Suppressor macrophage treated with lipopolysaccharide for 1 hour (primary cell): ENCODE measurements around the gene KLHL33.
"Not testable (repeated sequence)": the region's sequence is repeated elsewhere in the genome, so short reads cannot be mapped to it uniquely, and the experiment has no call there.

ENCODE experiments used
- DNase-seq, 3 donors: peaks; one replicate each; pipeline ENCODE4 v3.0.0-alpha.2; 2020 to 2022

Gene KLHL33

GRCh38 chr14:20446889-20447288, 10.9 kb upstream of the KLHL33 start:
- DNase-seq = no peak

- DNase-seq = not testable (repeated sequence)
Observed at GRCh38 chr14:20443650-20444049, 7.7 kb upstream of the KLHL33 start.

GRCh38 chr14:20441461-20441860, 5.5 kb upstream of the KLHL33 start:
- no peak for DNase-seq

- no peak for DNase-seq
Observed at GRCh38 chr14:20440882-20441281, 4.9 kb upstream of the KLHL33 start.

GRCh38 chr14:20440465-20440864, 4.5 kb upstream of the KLHL33 start:
- no peak for DNase-seq

GRCh38 chr14:20438664-20439063, 2.7 kb upstream of the KLHL33 start:
- no peak for DNase-seq

- no peak for DNase-seq
Observed at GRCh38 chr14:20436363-20436755, 393 bp upstream of the KLHL33 start.

- DNase-seq = no peak
Observed at GRCh38 chr14:20434701-20435581, 1.0 kb downstream of the KLHL33 start.

GRCh38 chr14:20429801-20430669, 5.9 kb downstream of the KLHL33 start:
- no peak for DNase-seq

GRCh38 chr14:20428802-20429201, 7.2 kb downstream of the KLHL33 start:
- no peak for DNase-seq

GRCh38 chr14:20428010-20428365, 8.0 kb downstream of the KLHL33 start:
- no peak for DNase-seq

- DNase-seq = peak; percentile 80 to 92 (median 88)
Observed at GRCh38 chr14:20427231-20428009, 8.5 kb downstream of the KLHL33 start.

- no peak for DNase-seq
Observed at GRCh38 chr14:20424851-20425250, 11.1 kb downstream of the KLHL33 start.

- DNase-seq = no peak
Observed at GRCh38 chr14:20422886-20423285, 13.1 kb downstream of the KLHL33 start.

- no peak for DNase-seq
Observed at GRCh38 chr14:20421267-20421666, 14.7 kb downstream of the KLHL33 start.

- peak in 1 of 3 donors; percentile 16 for DNase-seq
Observed at GRCh38 chr14:20419419-20419818, 16.5 kb downstream of the KLHL33 start.

GRCh38 chr14:20418501-20418909, 17.5 kb downstream of the KLHL33 start:
- no peak for DNase-seq

- no peak for DNase-seq
Observed at GRCh38 chr14:20417250-20418186, 18.4 kb downstream of the KLHL33 start.

GRCh38 chr14:20416223-20416622, 19.7 kb downstream of the KLHL33 start:
- no peak for DNase-seq

GRCh38 chr14:20415782-20416206, 20.2 kb downstream of the KLHL33 start:
- peak; percentile 74 to 80 (median 75) for DNase-seq

- DNase-seq = peak; percentile 39 to 50 (median 46)
Observed at GRCh38 chr14:20413744-20414082, 22.3 kb downstream of the KLHL33 start.
